CD4-positive, alpha-beta memory T cell (primary cell): ENCODE data around the gene DLX2. TPM values are rescaled to one million over a fixed set of nuclear protein-coding genes. Genes with fewer than 3 reads are reported as not detected.

Experiments
- CTCF ChIA-PET: fragments of 350-600 bp; sonication (Branson Sonifier 250); formaldehyde crosslinking; loops from one replicate; lab custom pipeline; 2021; ENCODE audit warnings: inconsistent platforms; ENCODE audit not compliant: partially characterized antibody; lab: Charles Lee
- POLR2A ChIA-PET: fragments of 350-600 bp; sonication (Branson Sonifier 250); formaldehyde crosslinking; loops from one replicate; lab custom pipeline; 2021; ENCODE audit not compliant: partially characterized antibody; lab: Charles Lee
- DNase-seq, 5 donors: peaks; one replicate each; pipeline versions ENCODE4 v3.0.0 to v3.0.0-alpha.2; 2020 to 2022; ENCODE audit warnings: mixed read lengths in 1 of 5
- H3K27ac ChIP-seq: one replicate; pipeline ENCODE4 v1.7.0; 2013; ENCODE audit warnings: low read depth, low read length
- H3K27me3 ChIP-seq: 2 replicates; pipeline ENCODE4 v1.7.0; 2013; ENCODE audit warnings: mild to moderate bottlenecking, low read length, moderate library complexity; ENCODE audit not compliant: insufficient read depth
- H3K36me3 ChIP-seq: 2 replicates; pipeline ENCODE4 v1.7.0; 2013; ENCODE audit warnings: mild to moderate bottlenecking, low read length, moderate library complexity; ENCODE audit not compliant: insufficient read depth
- H3K4me1 ChIP-seq: 2 replicates; pipeline ENCODE4 v1.7.0; 2013; ENCODE audit warnings: mild to moderate bottlenecking, low read length, moderate library complexity; ENCODE audit not compliant: insufficient read depth
- H3K4me3 ChIP-seq, 2 donors: one replicate each; pipeline ENCODE4 v1.7.0; 2013; ENCODE audit warnings: low read length in 2 of 2, mild to moderate bottlenecking in 1 of 2
- H3K9me3 ChIP-seq, 2 donors: one replicate each; pipeline ENCODE4 v1.7.0; 2013; ENCODE audit warnings: low read length in 2 of 2, control low read depth in 1 of 2; ENCODE audit not compliant: control insufficient read depth in 1 of 2
- H3K27ac Mint-ChIP-seq, 7 donors: one replicate each; pipeline ENCODE4 v1.8.0; 2020 to 2021; ENCODE audit warnings: mixed read lengths in 7 of 7, mild to moderate bottlenecking in 6 of 7, inconsistent platforms in 3 of 7, moderate library complexity in 3 of 7
- H3K27me3 Mint-ChIP-seq, 2 donors: one replicate each; pipeline ENCODE4 v1.8.0; 2020 to 2021; ENCODE audit warnings: mixed read lengths in 2 of 2
- H3K36me3 Mint-ChIP-seq, 2 donors: one replicate each; pipeline ENCODE4 v1.8.0; 2020 to 2021; ENCODE audit warnings: mixed read lengths in 2 of 2, inconsistent platforms in 1 of 2, mild to moderate bottlenecking in 1 of 2
- H3K4me1 Mint-ChIP-seq, 4 donors: one replicate each; pipeline ENCODE4 v1.8.0; 2020 to 2021; ENCODE audit warnings: mixed read lengths in 4 of 4, mild to moderate bottlenecking in 1 of 4
- H3K4me3 Mint-ChIP-seq, 8 donors: one replicate each; pipeline ENCODE4 v1.8.0; 2020 to 2021; ENCODE audit warnings: mixed read lengths in 8 of 8, mild to moderate bottlenecking in 7 of 8, moderate library complexity in 6 of 8, inconsistent platforms in 3 of 8
- H3K9me3 Mint-ChIP-seq, 8 donors: one replicate each; pipeline ENCODE4 v1.8.0; 2020 to 2021; ENCODE audit warnings: mixed read lengths in 8 of 8, mild to moderate bottlenecking in 5 of 8, inconsistent platforms in 3 of 8, moderate library complexity in 1 of 8
- intact Hi-C: fragments of 100-400 bp; cut with micrococcal nuclease; formaldehyde crosslinking; loops from one replicate; pipeline ENCODE4 v1.15.1; 2023
- polyA plus RNA-seq, 2 donors: library from polyadenylated mRNA; unstranded; fragments of 300-500 nt; fragmentation: Illumina TruSeq; gene quantifications; one replicate each; pipeline ENCODE4 v1.2.3, GENCODE V29; 2021
- total RNA-seq, 2 experiments: library from RNA; stranded (reverse); gene quantifications; one replicate each; pipeline ENCODE4 v1.2.3, GENCODE V29; 2021

Gene DLX2
- total and polyA plus RNA-seq, 4 experiments from 2014 or later: not detected

DNA sequence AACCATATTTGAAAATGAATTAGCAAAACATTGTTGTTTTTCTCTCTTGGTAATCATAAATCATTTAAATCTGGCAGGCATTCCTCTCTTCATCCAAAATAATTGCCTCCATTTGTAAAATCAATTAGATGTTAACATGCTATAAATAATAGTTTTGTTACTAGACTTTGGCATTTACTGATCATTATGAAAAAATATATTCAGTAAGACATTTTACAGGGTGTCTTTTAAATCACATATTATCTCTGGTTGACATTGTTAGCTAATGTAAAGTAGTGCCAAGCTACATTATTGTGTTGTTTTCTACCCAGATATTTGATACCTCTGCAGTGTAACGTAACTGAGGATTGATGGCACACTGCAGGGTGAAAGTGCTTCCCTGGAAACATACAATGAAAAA lies 49.2 kb downstream of the DLX2 start:
- H3K9me3 Mint-ChIP-seq: no peaks in the 10 kb centered on the region
- H3K9me3 ChIP-seq: no peaks in the 10 kb centered on the region
- H3K4me1 ChIP-seq: no peaks in the 10 kb centered on the region
- H3K36me3 Mint-ChIP-seq: no peaks in the 10 kb centered on the region
- no peaks in the 10 kb centered on the region for H3K27me3 ChIP-seq
- no peaks in the 10 kb centered on the region for H3K36me3 ChIP-seq
- CTCF ChIA-PET: no interaction called here
- intact Hi-C loops: no loop called here
- H3K27ac Mint-ChIP-seq: no peak overlapping the region
- no peaks in the 10 kb centered on the region for H3K4me1 Mint-ChIP-seq
- POLR2A ChIA-PET: no interaction called here
- no peak overlapping the region for H3K4me3 ChIP-seq
- no peak for DNase-seq
- no peak overlapping the region for H3K27ac ChIP-seq
- H3K4me3 Mint-ChIP-seq: no peak overlapping the region
- peaks cover 0 to 1% of the 10 kb centered on the region in 2 donors for H3K27me3 Mint-ChIP-seq

GRCh38 chr2:172052000-172052983 lies 50.4 kb downstream of the DLX2 start:
- H3K36me3 Mint-ChIP-seq: no peaks in the 10 kb centered on the region
- H3K4me1 ChIP-seq: no peaks in the 10 kb centered on the region
- H3K36me3 ChIP-seq: no peaks in the 10 kb centered on the region
- no peak for DNase-seq
- no peak overlapping the region for H3K4me3 ChIP-seq
- H3K9me3 ChIP-seq: no peaks in the 10 kb centered on the region
- CTCF ChIA-PET: no interaction called here
- POLR2A ChIA-PET: no interaction called here
- peaks cover 0 to 1% of the 10 kb centered on the region in 2 donors for H3K27me3 Mint-ChIP-seq
- H3K27ac ChIP-seq: no peak overlapping the region
- H3K4me1 Mint-ChIP-seq: no peaks in the 10 kb centered on the region
- H3K27me3 ChIP-seq: no peaks in the 10 kb centered on the region
- intact Hi-C loops: no loop called here
- H3K4me3 Mint-ChIP-seq: no peak overlapping the region
- H3K27ac Mint-ChIP-seq: no peak overlapping the region
- H3K9me3 Mint-ChIP-seq: no peaks in the 10 kb centered on the region

DNA sequence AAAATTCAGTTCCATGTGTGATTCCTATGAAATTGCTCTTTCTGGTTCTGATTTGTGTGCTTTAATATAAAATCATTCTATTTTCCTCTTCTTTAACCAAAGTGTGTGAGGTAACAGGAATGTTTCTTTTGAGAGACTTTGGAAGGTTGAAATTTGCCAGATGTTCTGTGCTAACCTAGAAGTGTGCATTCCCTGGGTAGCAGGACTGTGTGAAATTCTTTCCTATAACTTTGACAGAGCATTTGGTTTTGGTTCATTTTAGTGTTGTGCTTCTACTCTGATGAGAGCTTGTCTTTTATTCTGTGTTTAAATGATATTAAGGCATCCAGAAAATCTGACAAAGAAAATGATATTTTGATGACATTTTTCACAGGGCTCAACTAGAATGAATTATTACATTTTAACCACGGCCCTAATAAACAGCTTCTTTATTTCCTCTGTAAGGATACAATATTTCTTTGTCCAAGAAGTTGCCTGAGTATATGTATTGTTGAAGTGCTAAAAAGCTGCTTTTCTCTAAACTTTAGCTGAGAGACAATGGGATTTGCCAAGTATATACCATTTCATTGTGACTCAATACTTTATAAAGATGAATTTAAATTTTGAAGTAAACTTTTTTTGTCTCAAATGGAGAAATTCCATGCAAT lies 52.1 kb downstream of the DLX2 start:
- no peaks in the 10 kb centered on the region for H3K4me1 ChIP-seq
- H3K27me3 Mint-ChIP-seq: peaks cover 0 to 1% of the 10 kb centered on the region in 2 donors
- DNase-seq: no peak
- H3K27me3 ChIP-seq: no peaks in the 10 kb centered on the region
- H3K9me3 Mint-ChIP-seq: no peaks in the 10 kb centered on the region
- ChIA-PET POLR2A (no interaction called here), CTCF (interaction anchor here (0.8 kb wide), 1 partner anchor 56 kb away, joined by 3 read pairs; no protein-coding TSS in a partner anchor)
- no peak overlapping the region for H3K4me3 ChIP-seq
- intact Hi-C loops: no loop called here
- H3K4me1 Mint-ChIP-seq: peaks cover 0 to 4% (median 2%) of the 10 kb centered on the region in 4 donors
- no peaks in the 10 kb centered on the region for H3K36me3 Mint-ChIP-seq
- H3K4me3 Mint-ChIP-seq: no peak overlapping the region
- H3K27ac Mint-ChIP-seq: no peak overlapping the region
- no peaks in the 10 kb centered on the region for H3K36me3 ChIP-seq
- H3K9me3 ChIP-seq: no peaks in the 10 kb centered on the region
- no peak overlapping the region for H3K27ac ChIP-seq

DNA sequence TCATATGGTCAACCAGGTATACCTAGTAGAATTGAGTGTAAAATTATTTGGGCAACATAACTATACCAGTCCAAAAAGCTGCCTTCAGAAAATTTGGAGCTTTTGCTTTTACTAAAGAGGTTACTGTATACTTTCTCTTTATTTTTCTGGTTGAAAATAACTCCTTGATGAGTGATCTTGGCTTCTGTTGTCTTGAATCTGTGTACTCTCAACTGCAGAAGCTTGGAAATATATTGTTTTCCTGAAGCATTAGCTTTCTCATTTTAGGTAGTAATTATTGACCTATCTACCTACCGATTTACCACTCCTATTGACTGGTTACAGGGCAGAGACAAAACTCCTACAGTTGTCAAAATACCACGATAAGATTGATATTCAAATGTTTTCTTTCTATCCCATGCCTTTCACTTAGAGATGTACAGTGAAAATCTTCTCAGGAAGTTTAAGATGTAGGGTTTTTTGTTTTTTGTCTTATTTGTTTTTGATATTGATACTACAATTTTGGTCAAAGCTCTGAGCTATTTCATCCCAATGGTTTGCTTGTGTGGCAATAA lies 53.1 kb downstream of the DLX2 start:
- H3K27ac ChIP-seq: no peak overlapping the region
- ChIA-PET CTCF (no interaction called here), POLR2A (no interaction called here)
- no peaks in the 10 kb centered on the region for H3K27me3 ChIP-seq
- no peaks in the 10 kb centered on the region for H3K4me1 ChIP-seq
- no peaks in the 10 kb centered on the region for H3K36me3 ChIP-seq
- Mint-ChIP-seq H3K27me3 (peaks cover 0 to 1% of the 10 kb centered on the region in 2 donors), H3K9me3 (no peaks in the 10 kb centered on the region), H3K36me3 (no peaks in the 10 kb centered on the region), H3K4me3 (no peak overlapping the region), H3K27ac (no peak overlapping the region), H3K4me1 (peaks cover 0 to 4% (median 2%) of the 10 kb centered on the region in 4 donors)
- no peak overlapping the region for H3K4me3 ChIP-seq
- H3K9me3 ChIP-seq: no peaks in the 10 kb centered on the region
- no peak for DNase-seq
- intact Hi-C loops: no loop called here

Other genes with a start within 250 kb of the DLX2 start
- gene SLC25A12, start 208.7 kb downstream of the DLX2 start, total RNA-seq: 10 to 100 TPM; 14.6 to 14.9 TPM
- 10 to 100 TPM in 1 of 2 donors, 1 to 10 TPM in 1; 7.4 to 14.2 TPM for gene SLC25A12, start 208.7 kb downstream of the DLX2 start, polyA plus RNA-seq
- gene HAT1, start 180.4 kb downstream of the DLX2 start, total RNA-seq: 10 to 100 TPM; 22.6 to 27.7 TPM
- 10 to 100 TPM; 66.0 to 75.2 TPM for gene HAT1, start 180.4 kb downstream of the DLX2 start, polyA plus RNA-seq
- 1 to 10 TPM; 7.2 to 7.3 TPM for gene METAP1D, start 102.9 kb downstream of the DLX2 start, total RNA-seq
- gene METAP1D, start 102.9 kb downstream of the DLX2 start, polyA plus RNA-seq: 1 to 10 TPM; 3.5 to 5.7 TPM
- gene DLX1, start 17.4 kb downstream of the DLX2 start, total RNA-seq: not detected
- not detected for gene DLX1, start 17.4 kb downstream of the DLX2 start, polyA plus RNA-seq